Activated CD8-positive, alpha-beta memory T cell treated with anti-CD3 and anti-CD28 coated beads, Interleukin-2, amount 10 ng/mL, durations not matched to agents 7 days and 5 days (primary cell): ENCODE data around the gene GPSM3. TPM values are rescaled to one million over a fixed set of nuclear protein-coding genes. Genes with fewer than 3 reads are reported as not detected.
"Not testable (repeated sequence)": the region's sequence is repeated elsewhere in the genome, so short reads cannot be mapped to it uniquely, and the experiment has no call there.

Experiments
- ATAC-seq: fragments of 150-1000 bp; cut with Tn5 transposase; one replicate; pipeline ENCODE4 v1.10.0; 2021; ENCODE audit warnings: moderate library complexity
- CTCF ChIA-PET: fragments of 350-600 bp; sonication (Branson Sonifier 250); formaldehyde crosslinking; loops from one replicate; lab custom pipeline; 2021; ENCODE audit warnings: antibody characterized with exemption; lab: Charles Lee
- DNase-seq: peaks from one replicate; pipeline ENCODE4 v3.0.0-alpha.2; 2020
- H3K27ac Mint-ChIP-seq: one replicate; pipeline ENCODE4 v1.8.0; 2021; ENCODE audit warnings: mild to moderate bottlenecking, mixed read lengths
- H3K27me3 Mint-ChIP-seq: one replicate; pipeline ENCODE4 v1.8.0; 2021; ENCODE audit warnings: mixed read lengths
- H3K36me3 Mint-ChIP-seq: one replicate; pipeline ENCODE4 v1.8.0; 2021; ENCODE audit warnings: mild to moderate bottlenecking, mixed read lengths
- H3K4me1 Mint-ChIP-seq: one replicate; pipeline ENCODE4 v1.8.0; 2021; ENCODE audit warnings: mixed read lengths
- H3K4me3 Mint-ChIP-seq: one replicate; pipeline ENCODE4 v1.8.0; 2021; ENCODE audit warnings: mild to moderate bottlenecking, moderate library complexity, mixed read lengths
- H3K9me3 Mint-ChIP-seq: one replicate; pipeline ENCODE4 v1.8.0; 2022; ENCODE audit warnings: low read depth, mixed read lengths
- total RNA-seq, 2 experiments: library from RNA; stranded (reverse); gene quantifications; one replicate each; pipeline ENCODE4 v1.2.3, GENCODE V29; 2021

GPSM3 gene
- total RNA-seq, 2 experiments from 2014 or later: 171 to 196 TPM

GRCh38 chr6:32214126-32214525 lies 21.7 kb upstream of the GPSM3 start:
- no peaks in the 10 kb centered on the region for H3K27me3 Mint-ChIP-seq
- H3K36me3 Mint-ChIP-seq: no peaks in the 10 kb centered on the region
- no peak overlapping the region for H3K27ac Mint-ChIP-seq
- no peak overlapping the region for H3K4me3 Mint-ChIP-seq
- ATAC-seq: no peak
- no peak for DNase-seq
- CTCF ChIA-PET: no interaction called here
- H3K9me3 Mint-ChIP-seq: no peaks in the 10 kb centered on the region
- peaks cover 5% of the 10 kb centered on the region for H3K4me1 Mint-ChIP-seq

GRCh38 chr6:32213649-32214048 lies 21.2 kb upstream of the GPSM3 start:
- Mint-ChIP-seq H3K27ac (no peak overlapping the region), H3K27me3 (no peaks in the 10 kb centered on the region), H3K9me3 (no peaks in the 10 kb centered on the region), H3K36me3 (no peaks in the 10 kb centered on the region), H3K4me3 (no peak overlapping the region), H3K4me1 (peaks cover 5% of the 10 kb centered on the region)
- DNase-seq (no peak), ATAC-seq (no peak)
- CTCF ChIA-PET: no interaction called here

- DNase-seq: no peak
- no peak for ATAC-seq
- Mint-ChIP-seq H3K4me3 (no peak overlapping the region), H3K27ac (no peak overlapping the region), H3K27me3 (no peaks in the 10 kb centered on the region), H3K36me3 (no peaks in the 10 kb centered on the region), H3K4me1 (peaks cover 5% of the 10 kb centered on the region), H3K9me3 (no peaks in the 10 kb centered on the region)
- CTCF ChIA-PET: interaction anchor here (1.2 kb wide), 1 partner anchor 567 kb away, joined by 3 read pairs; no protein-coding TSS in a partner anchor
Observed at GRCh38 chr6:32212076-32212760, 19.8 kb upstream of the GPSM3 start.

GRCh38 chr6:32211432-32211831 lies 19.0 kb upstream of the GPSM3 start:
- not testable (repeated sequence) for H3K27ac Mint-ChIP-seq, H3K27me3 Mint-ChIP-seq, H3K4me1 Mint-ChIP-seq, H3K9me3 Mint-ChIP-seq, H3K36me3 Mint-ChIP-seq, DNase-seq, ATAC-seq, H3K4me3 Mint-ChIP-seq
- CTCF ChIA-PET: interaction anchor here (1.2 kb wide), 1 partner anchor 567 kb away, joined by 3 read pairs; no protein-coding TSS in a partner anchor

- no peak for ATAC-seq
- Mint-ChIP-seq H3K27ac (no peak overlapping the region), H3K27me3 (peaks cover 3% of the 10 kb centered on the region), H3K4me3 (no peak overlapping the region), H3K4me1 (peaks cover 1% of the 10 kb centered on the region), H3K36me3 (no peaks in the 10 kb centered on the region), H3K9me3 (no peaks in the 10 kb centered on the region)
- no peak for DNase-seq
- CTCF ChIA-PET: no interaction called here
Observed at GRCh38 chr6:32210191-32210601, 17.8 kb upstream of the GPSM3 start.

GRCh38 chr6:32208996-32209395 lies 16.6 kb upstream of the GPSM3 start:
- ATAC-seq (no peak), DNase-seq (no peak)
- H3K27ac Mint-ChIP-seq: no peak overlapping the region
- no peaks in the 10 kb centered on the region for H3K4me1 Mint-ChIP-seq
- H3K27me3 Mint-ChIP-seq: peaks cover 9% of the 10 kb centered on the region
- H3K36me3 Mint-ChIP-seq: no peaks in the 10 kb centered on the region
- H3K9me3 Mint-ChIP-seq: no peaks in the 10 kb centered on the region
- CTCF ChIA-PET: no interaction called here
- no peak overlapping the region for H3K4me3 Mint-ChIP-seq

- Mint-ChIP-seq H3K4me1 (no peaks in the 10 kb centered on the region), H3K9me3 (no peaks in the 10 kb centered on the region), H3K4me3 (no peak overlapping the region), H3K36me3 (no peaks in the 10 kb centered on the region), H3K27me3 (peaks cover 9% of the 10 kb centered on the region), H3K27ac (no peak overlapping the region)
- CTCF ChIA-PET: no interaction called here
- ATAC-seq: no peak
- DNase-seq: no peak
Observed at GRCh38 chr6:32204268-32204715, 11.8 kb upstream of the GPSM3 start.

DNA sequence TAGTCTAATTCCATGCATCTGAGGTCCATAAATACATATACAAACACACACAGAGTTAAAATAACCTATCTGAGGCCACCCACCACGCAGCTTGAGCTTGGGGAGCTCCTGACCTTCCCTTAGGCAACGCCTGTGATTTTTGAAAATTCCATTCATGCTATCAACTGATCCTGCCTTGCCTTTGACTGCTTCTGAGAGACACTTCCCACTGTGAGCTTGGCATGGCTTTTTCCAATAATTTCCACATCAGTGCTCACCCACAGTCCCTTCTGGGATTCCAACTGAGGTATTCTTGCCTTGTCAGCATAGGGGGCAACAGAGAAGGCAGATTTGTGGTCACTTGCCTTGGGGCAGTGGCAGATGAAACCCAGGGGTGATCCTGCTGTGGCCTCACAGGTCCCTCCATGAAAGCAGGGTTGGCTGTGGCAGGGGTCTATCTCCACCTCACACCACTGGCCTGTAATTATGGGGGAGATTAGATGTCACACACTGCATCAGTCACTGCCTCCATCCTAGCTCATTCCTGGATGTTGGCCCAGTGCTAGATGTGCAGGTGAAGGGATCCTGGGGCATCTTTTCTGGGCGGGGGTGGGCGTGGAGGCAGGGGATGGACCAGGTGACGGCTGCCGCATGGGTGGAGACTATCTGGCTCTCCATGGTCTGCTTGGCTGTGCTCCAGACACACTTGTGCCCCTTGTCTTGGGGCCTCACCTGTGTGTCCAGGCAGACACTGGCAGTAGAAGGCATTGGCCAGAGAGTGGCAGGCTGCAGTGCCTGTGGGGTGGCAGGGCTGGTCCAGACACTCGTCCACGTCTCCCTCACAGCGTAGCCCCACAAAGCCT lies 11.2 kb upstream of the GPSM3 start:
- CTCF ChIA-PET: no interaction called here
- DNase-seq (no peak), ATAC-seq (no peak)
- H3K4me3 Mint-ChIP-seq: no peak overlapping the region
- H3K27me3 Mint-ChIP-seq: peaks cover 9% of the 10 kb centered on the region
- no peak overlapping the region for H3K27ac Mint-ChIP-seq
- H3K9me3 Mint-ChIP-seq: no peaks in the 10 kb centered on the region
- H3K36me3 Mint-ChIP-seq: no peaks in the 10 kb centered on the region
- no peaks in the 10 kb centered on the region for H3K4me1 Mint-ChIP-seq

DNA sequence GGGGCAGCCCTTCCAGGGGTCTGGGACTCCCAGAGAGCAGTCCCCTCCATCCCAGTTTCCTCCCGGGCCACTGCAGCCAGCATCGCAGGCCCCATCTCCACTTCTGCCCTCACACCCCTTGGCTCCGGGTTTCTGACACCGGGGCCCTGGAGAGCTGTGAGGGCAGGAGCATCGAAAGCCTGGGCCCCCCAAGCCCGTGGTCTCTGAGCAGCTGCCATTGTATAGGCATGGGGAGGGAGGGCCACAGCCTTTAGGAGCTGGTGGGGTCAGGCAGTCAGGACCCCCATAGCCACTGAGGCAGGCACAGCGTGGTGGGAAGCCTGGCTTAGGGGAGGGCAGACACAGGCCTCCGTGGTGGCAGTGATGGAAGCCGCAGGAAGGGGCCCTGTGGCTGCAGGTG lies 9.7 kb upstream of the GPSM3 start:
- H3K9me3 Mint-ChIP-seq: no peaks in the 10 kb centered on the region
- CTCF ChIA-PET: no interaction called here
- ATAC-seq (no peak), DNase-seq (no peak)
- H3K4me1 Mint-ChIP-seq: peaks cover under 1% of the 10 kb centered on the region
- peaks cover 9% of the 10 kb centered on the region for H3K27me3 Mint-ChIP-seq
- no peak overlapping the region for H3K27ac Mint-ChIP-seq
- H3K4me3 Mint-ChIP-seq: no peak overlapping the region
- no peaks in the 10 kb centered on the region for H3K36me3 Mint-ChIP-seq

GRCh38 chr6:32200711-32201475 lies 8.4 kb upstream of the GPSM3 start:
- CTCF ChIA-PET: no interaction called here
- Mint-ChIP-seq H3K4me3 (no peak overlapping the region), H3K4me1 (peaks cover 6% of the 10 kb centered on the region), H3K27ac (no peak overlapping the region), H3K27me3 (peaks cover 6% of the 10 kb centered on the region), H3K36me3 (no peaks in the 10 kb centered on the region), H3K9me3 (no peaks in the 10 kb centered on the region)
- no peak for DNase-seq
- no peak for ATAC-seq

GRCh38 chr6:32198866-32199265 lies 6.4 kb upstream of the GPSM3 start:
- H3K4me1 Mint-ChIP-seq: peaks cover 18% of the 10 kb centered on the region
- H3K36me3 Mint-ChIP-seq: no peaks in the 10 kb centered on the region
- no peaks in the 10 kb centered on the region for H3K27me3 Mint-ChIP-seq
- H3K4me3 Mint-ChIP-seq: no peak overlapping the region
- ATAC-seq: no peak
- H3K9me3 Mint-ChIP-seq: no peaks in the 10 kb centered on the region
- CTCF ChIA-PET: no interaction called here
- DNase-seq: no peak
- H3K27ac Mint-ChIP-seq: no peak overlapping the region

GRCh38 chr6:32198345-32198696 lies 5.9 kb upstream of the GPSM3 start:
- ATAC-seq: no peak
- Mint-ChIP-seq H3K4me3 (no peak overlapping the region), H3K4me1 (peaks cover 24% of the 10 kb centered on the region), H3K27ac (no peak overlapping the region), H3K27me3 (no peaks in the 10 kb centered on the region), H3K9me3 (no peaks in the 10 kb centered on the region), H3K36me3 (no peaks in the 10 kb centered on the region)
- CTCF ChIA-PET: interaction anchor here (1.0 to 1.4 kb wide), 2 partner anchors 68 to 79 kb away, joined by 3 to 7 read pairs; partner anchors contain the start of gene FKBPL
- no peak for DNase-seq
